HG03139 (cell line): Measurements from ENCODE around the gene TMC2.
"Not testable (repeated sequence)": the region's sequence is repeated elsewhere in the genome, so short reads cannot be mapped to it uniquely, and the experiment has no call there.

Source experiments
- ATAC-seq: cut with Tn5 transposase; IDR thresholded peaks from one replicate; pipeline ENCODE4 v1.9.1; 2021; ENCODE audit not compliant: unreplicated experiment

Gene TMC2

DNA sequence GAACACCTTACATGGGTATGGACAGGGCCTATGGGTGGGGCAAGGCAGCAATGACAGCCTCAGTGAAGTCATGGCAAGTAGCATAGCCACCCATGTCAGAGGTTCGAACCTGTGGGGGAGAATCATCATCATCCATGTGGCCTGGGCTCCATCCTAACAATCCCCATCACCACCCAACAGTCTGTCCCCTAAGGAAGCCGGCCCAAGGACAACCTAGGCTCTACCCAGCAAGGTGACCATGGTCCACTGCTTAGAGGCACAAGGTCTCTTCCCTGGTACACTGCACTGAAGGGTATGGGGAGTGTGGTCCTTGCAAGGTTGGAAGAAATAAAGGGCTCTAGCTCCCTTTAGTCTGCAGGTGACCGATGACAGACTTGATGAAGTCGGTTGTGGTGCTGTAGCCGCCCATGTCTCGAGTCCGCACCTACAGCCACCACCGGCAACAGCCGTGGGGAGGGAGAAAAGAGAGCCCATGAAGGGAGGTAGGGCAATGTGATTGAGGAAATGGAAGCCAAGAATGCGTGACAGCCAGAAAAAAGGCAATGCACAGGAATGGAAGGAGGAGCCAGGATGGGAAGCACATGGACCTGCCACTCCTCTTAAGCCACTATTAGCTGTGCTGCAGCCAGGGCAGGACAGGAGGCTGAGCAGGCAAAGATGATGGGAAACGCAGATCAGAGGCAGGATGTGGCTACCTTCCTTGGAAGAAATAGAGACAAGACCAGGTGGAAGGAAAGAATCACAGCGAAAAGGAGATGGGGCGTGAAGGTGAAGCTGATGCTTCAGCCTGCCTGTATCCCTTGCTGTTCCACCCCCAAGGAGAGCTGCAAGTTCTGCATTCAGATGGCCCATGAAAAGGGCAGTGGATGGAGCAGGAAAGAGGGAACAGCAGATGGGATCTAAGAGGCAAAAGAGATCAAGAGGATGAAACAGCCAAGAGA is 122.3 kb downstream of the TMC2 start:
- ATAC-seq = no peak

- no peak for ATAC-seq
Observed at GRCh38 chr20:2659547-2659946, 123.2 kb downstream of the TMC2 start.

GRCh38 chr20:2663364-2663886 is 127.1 kb downstream of the TMC2 start:
- no peak for ATAC-seq

GRCh38 chr20:2663887-2664719 is 127.7 kb downstream of the TMC2 start, which contains the start of gene IDH3B:
Gene IDH3B, minus strand, starts transcription at chr20:2664216. Its CDS starts 28 bp downstream, at chr20:2664188.
- peak; percentile 68 for ATAC-seq

DNA sequence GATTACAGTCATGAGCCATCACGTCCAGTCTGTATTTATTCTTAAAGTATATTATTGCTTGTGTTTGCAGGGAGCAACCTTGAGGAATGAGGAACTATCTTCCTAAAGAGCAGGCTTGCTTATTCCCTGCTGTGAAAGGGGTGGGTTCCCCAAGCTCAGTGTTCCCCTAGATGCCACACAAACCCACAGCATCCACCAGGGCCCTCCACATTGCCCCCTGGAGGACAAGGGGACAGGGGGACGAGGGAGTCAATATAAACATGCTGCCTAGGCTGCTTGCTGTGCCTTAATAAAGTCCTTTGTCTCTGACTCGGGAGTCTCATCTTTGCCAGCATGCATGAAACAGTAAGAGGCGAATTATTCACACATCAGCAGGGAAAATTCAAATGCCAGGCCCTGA is 135.6 kb downstream of the TMC2 start:
- ATAC-seq = no peak

GRCh38 chr20:2672446-2672845 is 136.1 kb downstream of the TMC2 start:
- ATAC-seq = no peak

DNA sequence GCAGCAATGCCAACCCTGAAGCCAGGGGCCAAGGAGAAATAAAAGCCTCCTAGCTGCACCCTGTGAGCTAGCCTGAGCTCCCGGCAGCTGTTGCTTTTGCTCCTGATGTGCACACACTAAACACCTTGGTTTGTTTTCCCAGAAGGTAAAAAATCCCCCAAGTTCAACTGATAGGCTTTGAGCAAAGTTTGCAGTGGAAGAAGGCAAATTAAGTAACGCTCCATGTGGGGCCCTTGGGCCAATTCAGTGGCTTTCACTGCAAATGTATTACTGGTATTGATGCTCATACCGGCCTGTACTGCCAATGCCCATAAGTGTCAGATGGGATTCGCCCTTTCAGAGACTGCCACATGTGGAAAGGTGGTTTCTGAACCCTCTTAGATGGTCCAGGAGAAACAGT is 137.1 kb downstream of the TMC2 start:
- no peak for ATAC-seq

GRCh38 chr20:2680046-2680445 is 143.7 kb downstream of the TMC2 start:
- no peak for ATAC-seq

GRCh38 chr20:2682040-2682439 is 145.7 kb downstream of the TMC2 start:
- not testable (repeated sequence) for ATAC-seq

GRCh38 chr20:2684817-2685216 is 148.4 kb downstream of the TMC2 start:
- ATAC-seq = not testable (repeated sequence)

GRCh38 chr20:2687514-2687913 is 151.1 kb downstream of the TMC2 start:
- no peak for ATAC-seq

DNA sequence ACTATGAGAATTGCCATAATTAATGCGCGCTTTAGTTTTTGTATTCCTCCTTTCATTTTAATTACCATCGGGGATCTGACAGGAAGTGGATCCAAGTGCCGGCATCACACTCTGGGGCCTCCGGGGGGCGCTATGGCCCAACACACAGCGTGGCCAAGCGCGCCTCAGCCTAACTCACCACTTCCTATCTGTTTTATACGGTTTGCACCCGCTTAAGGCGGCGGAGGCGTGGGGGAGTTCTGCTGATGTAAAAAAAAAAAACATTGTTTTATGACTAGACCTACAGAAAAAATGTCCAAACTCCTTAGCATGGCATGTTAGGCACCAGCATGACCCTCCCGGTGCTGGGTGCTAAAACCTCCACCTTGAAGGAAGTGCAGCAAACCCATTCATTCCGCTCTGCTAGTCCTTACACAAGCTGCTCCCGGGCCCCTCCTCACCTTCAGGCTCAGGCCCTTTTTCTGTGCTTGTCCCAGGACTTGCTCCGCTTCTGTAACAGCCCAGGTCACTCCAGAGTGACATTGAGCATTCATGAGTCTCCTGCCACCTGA is 151.7 kb downstream of the TMC2 start:
- no peak for ATAC-seq

DNA sequence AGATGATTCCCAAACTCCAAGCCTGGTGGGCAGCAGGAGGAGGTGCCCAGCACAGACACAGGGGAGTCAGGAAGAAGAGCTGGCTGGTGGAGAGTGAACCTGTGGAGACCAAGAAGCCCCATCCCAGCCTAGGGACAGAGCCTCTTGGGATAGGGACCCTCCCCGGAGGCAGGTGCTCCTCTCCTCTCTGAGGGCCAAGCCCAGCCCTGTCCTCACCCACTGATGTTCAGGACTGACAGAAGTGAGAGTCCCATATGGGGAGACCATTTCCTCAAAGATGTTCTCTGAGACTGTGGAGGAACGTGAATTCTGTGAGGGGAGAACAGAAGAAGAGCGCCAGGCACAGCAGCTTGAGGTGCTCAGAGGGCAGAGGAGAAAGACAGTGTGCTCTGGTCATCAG is 153.8 kb downstream of the TMC2 start:
- ATAC-seq = no peak

DNA sequence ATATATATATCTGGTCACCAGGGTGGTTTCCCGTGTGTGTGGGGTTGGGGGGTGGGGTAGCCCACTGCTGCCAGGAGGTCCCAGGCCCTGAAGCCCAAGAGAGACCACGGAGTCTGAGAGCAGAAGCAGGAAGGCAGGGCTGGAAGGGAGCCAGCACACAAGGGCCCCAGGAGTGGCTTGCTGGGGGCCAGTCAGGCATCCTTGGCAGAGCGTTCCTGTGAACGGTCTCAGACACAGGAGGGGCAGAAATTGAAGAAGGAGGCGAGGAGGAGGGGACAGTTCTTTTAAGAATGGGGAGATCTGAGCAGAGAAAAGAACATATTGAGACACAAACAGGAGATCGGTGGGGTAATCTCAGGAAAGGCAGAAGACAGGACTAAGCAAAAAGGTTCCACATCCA is 154.3 kb downstream of the TMC2 start:
- no peak for ATAC-seq

DNA sequence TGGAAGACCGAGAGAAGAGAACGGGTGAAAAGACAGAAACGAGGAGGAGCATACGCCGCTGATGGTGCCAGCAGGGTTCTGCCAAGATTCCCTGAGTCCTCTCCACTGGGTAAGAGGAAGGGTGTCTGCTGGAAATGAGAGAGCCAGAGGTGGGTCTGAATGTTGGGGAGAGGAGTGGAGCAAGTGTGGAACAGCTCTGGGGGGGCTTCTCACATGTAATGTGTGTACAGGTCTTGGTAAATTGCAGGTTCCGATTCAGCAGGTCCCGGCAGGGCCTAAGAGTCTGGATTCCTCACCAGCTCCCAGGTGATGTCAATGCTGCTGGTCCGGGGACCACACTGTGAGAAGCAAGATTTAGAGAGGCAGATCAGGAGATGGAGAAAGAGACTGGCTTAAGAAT is 154.8 kb downstream of the TMC2 start:
- ATAC-seq = no peak
